ENCODE results near the gene TTC39C.
"Not testable (repeated sequence)": the region's sequence is repeated elsewhere in the genome, so short reads cannot be mapped to it uniquely, and the experiment has no call there.

Gene TTC39C

DNA sequence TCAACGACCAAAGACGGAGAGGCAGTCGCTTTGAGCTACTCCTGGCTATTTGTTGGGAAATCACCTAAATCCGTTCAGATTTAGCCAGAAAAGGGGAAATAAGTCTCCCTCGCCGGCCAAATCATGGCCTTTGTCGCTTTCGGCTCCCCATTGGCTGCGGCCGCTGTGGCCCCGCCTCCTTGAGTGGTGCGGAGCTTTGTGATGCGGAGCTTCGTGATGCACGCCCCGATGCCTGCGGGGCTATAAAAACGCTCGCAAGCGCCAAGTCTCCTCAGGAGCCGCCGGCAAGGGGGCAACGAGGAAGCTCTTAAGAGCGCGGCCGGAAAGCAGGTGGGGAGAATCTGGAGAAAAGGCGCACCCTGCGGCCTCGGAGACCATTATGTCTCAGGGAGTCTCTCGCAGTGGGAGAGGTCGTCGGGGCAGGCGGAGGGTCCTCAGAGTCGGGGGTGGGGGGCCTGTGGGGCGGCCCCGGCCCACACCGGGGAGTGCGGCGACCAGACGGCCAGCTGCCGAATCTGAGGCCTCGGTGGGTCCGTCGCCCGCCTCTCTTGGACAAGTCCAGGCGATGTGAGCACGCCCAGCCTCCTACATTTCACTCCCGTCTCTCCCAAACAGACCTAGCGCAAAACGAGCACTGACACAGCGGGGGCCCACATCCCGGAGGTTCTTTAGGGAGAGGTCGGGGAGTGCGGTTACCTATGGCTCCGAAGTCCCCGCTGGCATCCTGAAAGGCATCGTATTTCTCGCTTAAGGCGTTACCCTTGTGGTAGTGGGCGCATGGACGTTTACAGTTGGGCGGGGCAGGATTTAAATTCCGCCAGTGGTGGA, 124.4 kb downstream of the TTC39C start, which contains the start of gene CABYR:
CABYR (plus strand) TSS at position 274 of the 828 bp plus-strand sequence. CDS start 4,053 bp downstream, outside the sequence.
- peak; percentile 99 for DNase-seq

DNA sequence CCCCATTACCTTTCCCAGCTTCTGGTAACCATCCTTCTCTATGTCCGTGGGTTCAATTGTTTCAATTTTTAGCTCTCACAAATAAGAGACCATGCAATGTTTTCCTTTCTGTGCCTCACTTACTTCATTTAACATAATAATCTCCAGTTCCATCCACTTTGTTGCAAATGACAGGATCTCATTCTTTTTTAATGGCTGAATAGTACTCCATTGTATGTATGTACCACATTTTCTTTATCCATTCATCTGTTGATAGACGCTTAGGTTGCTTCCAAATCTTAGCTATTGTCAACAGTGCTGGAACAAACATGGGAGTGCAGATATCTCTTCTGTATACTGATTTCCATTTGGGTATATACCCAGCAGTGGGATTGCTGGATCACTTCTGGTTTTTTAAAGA, 126.1 kb downstream of the TTC39C start:
- DNase-seq, result no peak

DNA sequence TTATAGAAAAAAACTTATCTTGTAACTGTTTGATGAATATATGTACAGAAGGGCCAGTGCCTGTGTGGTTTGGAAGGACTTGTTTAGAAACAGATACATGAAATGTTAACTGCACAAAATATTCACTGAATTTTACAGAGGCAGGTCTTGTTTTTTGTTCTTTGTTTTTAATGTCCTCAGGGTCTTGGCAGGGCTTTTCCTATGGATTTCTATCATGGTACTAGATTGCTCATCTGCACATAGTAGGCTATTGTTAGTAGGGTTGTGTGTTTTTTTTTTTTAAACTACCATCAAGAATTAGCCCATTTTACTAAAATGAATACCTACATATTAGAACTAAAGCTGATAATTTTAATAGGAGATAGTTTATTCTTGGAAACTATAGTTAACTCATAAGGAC, 127.8 kb downstream of the TTC39C start:
- DNase-seq, result no peak

DNA sequence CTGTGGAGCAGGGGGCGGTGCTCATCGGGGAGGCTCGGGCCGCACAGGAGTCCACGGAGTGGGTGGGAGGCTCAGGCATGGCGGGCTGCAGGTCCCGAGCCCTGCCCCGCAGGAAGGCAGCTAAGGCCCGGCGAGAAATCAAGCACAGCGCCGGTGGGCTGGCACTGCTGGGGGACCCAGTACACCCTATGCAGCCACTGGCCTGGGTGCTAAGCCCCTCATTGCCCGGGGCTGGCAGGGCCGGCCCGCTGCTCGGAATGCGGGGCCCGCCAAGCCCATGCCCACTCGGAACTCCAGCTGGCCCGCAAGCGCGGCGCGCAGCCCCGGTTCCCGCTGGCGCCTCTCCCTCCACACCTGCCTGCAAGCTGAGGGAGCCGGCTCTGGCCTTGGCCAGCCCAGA, 135.0 kb downstream of the TTC39C start:
- DNase-seq, result not testable (repeated sequence)

DNA sequence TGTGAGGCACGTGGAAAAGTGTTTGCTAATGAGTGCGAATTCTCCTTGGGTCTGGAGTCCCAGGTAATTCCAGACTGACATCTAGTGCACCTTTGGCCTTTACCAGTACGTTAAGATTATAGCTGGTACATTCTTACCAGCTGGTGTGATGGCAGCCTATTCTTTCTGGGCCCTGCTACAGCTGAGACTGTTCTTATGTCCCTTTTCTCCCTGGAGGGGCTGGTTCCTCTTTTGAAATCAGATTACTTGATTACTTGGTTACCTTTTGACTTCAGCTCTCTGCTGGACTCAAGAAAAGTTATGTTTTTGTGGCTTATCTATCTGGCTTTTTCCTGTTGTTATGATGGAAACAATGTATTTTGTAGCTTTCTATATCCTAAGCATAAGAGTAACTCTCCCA, 138.8 kb downstream of the TTC39C start:
- DNase-seq, result no peak

DNA sequence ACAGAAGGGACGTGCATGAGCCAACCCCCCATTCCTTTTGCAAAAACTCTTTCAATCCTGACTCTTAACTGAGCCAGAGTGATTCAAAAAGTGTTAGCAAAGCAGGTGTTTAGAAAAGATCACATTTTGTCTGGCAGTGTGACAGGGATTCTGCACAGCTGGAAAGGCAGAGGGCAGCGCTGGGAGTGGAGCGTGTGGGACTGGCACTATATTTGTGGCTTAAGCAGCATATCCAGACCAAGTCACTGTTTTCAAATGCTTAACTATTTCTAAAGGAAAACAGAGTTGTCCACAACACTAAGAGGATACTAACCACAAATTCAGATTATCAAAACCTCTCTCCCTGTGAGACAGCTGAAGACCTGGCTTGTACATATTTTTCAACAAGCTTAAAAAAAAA, 143.3 kb downstream of the TTC39C start:
- no peak for DNase-seq

DNA sequence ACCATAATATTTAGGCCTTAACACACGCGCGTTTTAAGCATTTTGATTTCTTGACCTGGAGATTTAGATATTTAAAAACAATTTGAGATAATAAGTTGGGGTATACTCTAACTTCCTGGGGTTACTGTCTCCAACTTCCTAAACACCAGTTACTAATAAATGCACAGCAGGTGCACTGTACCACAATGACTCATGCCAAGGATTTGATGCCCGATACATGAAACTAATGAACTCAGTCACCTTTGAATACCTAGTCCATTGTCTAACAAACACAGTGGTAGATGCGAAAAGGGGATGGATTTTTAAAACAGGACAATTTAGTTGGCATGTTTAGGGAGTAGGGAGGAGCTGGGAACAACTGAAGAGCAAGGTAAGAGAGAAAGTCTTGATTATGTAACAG, 145.5 kb downstream of the TTC39C start:
- DNase-seq, result no peak

DNA sequence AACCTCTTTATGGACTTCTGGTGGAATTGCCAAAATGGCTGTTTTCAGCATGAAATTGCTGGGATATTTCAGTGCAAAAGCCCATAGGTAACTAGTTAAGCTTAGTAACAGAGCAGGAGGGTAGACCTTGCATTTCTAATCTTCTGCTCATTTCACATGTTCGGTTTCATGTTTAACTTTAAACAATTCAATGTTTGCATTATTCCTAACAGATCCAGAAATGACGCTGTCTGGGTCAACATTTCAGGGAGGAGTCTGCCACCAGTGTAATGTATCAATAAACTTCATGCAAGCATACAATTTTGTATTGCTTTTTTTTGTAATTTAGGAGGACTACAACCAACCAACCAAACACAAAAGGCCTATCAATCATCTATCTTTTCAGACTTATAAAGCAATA, 146.8 kb downstream of the TTC39C start:
- peak; percentile 22 for DNase-seq

DNA sequence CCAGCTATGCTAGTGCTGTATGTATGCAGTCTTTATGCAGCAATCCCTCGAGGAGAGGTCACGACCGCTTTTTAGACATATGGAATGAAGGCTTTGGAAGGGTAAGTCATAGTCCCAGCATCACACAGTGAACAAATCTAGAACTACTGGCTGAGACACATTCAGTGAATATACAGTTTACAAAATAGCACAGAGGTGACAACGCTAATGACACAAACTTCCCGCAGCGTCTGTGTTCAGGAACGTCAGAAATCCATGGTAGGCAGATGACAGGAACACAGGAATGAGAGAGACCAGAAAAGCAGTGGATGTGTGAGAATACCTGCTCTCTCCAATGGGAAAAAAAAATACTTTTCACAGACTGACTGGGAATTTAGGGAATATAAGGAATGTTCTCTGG, 153.9 kb downstream of the TTC39C start:
- no peak for DNase-seq

DNA sequence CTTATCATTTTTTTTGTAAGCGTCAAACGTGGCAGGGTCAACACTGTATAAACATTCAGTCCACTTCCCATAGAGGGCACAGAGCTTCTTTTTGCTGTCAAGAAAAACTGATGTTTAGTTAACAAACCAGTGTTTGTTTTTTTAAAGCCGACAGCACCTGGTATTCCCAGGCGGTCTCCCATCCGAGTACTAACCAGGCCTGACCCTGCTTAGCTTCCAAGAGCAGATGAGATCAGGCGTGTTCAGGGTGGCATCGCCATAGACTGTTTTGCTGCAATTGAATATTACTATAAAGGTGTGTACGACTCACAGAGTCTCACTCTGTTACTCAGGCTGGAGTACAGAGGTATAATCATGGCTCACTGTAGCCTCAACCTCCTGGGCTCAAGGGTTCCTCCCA, 155.8 kb downstream of the TTC39C start:
- DNase-seq, result peak; percentile 52

DNA sequence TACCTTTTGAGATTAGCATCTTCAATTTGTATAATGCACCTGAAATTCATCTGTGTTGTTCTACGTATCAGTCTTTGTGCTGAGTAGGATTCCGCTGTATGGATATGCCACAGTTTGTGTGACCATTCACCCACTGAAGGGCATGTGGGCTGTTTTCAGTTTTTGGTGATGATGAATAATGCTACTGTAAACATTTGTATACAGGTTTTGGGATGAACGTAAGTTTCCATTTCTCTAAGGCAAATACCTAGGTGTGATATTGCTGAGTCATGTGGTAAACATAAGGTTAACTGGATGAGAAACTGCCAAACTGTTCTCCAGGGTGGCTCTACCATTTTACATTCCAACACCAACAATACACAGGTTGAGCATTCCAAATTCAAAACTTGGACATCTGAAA, 159.4 kb downstream of the TTC39C start:
- DNase-seq, result no peak

DNA sequence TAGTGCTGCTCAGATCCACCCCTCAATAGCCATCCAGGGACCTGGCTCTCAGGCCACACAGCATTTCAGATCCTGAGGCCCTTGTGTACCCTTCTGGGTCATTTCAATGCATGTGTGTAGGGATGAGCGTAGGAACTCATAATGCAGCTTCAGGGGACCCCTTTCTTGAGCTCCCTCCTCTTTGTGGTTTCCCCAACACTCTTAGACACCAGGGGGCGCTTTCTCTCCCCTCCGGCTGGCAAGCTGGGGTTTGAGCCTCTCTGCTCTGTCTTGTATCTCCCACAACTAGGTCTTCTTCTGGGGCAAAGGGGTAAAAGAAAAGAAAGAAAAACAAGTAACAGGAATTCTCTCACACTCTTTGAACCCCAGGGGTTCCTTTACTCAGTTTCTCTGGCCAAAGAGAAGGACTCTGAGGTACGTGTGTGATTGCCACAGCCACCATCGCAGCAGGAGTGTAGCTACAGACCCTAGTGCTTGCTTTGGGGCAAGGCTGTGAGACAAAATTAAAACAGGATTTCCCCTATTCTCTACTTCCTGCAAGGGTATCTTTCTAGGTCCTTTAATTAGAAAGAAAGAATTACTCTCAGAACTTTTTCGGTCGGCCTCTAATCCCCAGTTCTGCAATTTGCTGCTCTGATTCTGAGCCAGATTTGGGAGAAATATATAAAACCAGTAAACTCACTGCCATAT, 162.3 kb downstream of the TTC39C start:
- peak; percentile 86 for DNase-seq

DNA sequence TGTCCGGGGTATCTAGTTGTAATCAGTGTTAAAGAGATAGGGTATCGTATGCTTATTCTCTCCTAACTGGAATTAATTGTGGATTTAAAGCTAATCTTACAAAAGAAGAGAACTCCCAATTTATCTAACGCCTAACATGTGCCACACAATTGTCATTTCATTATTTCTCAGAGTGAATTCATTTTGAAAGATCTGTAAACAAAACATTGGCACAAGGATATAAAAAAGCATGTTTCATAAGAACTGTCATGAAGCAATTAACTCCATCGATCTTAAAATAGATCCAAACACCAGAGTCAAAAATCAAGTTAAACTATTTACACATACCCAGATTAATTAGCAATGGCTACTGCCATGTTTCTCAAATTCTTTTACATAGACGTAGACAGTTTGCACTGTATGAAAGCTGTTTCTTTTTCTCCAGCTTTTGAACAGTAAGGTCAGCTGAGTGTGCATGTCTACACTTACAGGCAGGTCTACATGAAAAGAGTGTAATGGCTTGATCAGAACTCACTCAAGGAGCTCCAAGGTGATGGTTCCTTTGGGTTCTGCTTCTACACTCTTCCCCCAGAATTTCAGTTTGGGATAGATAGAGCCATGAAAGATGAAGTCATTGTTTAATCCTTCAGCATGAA, 163.1 kb downstream of the TTC39C start:
- peak; percentile 18 for DNase-seq

DNA sequence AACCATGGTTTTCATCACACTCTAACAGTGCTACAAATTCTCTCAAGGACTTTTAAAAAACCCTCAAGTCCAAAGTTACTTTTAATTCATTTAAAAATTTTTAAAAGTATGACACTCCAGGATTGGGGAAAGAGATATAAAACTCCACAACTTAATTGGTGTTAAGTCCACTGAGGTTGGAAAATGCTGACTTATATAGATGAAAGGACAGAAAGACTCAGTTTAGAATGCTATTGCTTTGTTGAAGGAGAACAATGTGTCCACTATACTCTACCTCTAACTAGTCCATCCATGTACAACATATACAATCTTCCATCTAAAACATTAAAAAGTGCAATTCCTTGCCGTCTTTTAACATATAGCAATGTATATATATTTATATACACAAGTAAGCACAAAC, 165.5 kb downstream of the TTC39C start:
- no peak for DNase-seq

DNA sequence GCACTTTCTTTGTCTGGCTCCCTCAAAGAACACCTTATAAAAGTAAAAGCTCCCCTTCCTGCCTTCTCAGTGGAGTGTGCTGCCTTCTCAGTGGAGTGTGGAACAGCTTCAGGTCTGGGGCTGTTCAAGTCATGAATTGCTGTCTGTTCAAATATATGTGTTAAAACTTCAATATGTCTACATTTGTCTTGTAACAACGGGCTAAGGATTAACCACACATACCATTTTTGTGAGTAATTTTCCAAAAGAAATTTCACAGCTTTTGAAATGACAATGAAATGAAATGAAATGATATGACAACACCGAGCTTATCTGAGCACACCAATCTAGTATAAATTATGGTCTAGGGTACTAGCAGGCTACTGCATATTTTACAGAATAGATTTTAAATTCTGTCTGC, 167.3 kb downstream of the TTC39C start:
- DNase-seq, result no peak
